HK-2 (cell line): Measurements from ENCODE around the gene RGS17.
"Not testable (repeated sequence)": the region's sequence is repeated elsewhere in the genome, so short reads cannot be mapped to it uniquely, and the experiment has no call there.

ENCODE experiments used
- DNase-seq: peaks from one replicate; pipeline ENCODE4 v3.0.0-alpha.2; 2018; ENCODE audit not compliant: unreplicated experiment

RGS17 gene

GRCh38 chr6:153032255-153032882 is 98.7 kb downstream of the RGS17 start:
- no peak for DNase-seq

DNA sequence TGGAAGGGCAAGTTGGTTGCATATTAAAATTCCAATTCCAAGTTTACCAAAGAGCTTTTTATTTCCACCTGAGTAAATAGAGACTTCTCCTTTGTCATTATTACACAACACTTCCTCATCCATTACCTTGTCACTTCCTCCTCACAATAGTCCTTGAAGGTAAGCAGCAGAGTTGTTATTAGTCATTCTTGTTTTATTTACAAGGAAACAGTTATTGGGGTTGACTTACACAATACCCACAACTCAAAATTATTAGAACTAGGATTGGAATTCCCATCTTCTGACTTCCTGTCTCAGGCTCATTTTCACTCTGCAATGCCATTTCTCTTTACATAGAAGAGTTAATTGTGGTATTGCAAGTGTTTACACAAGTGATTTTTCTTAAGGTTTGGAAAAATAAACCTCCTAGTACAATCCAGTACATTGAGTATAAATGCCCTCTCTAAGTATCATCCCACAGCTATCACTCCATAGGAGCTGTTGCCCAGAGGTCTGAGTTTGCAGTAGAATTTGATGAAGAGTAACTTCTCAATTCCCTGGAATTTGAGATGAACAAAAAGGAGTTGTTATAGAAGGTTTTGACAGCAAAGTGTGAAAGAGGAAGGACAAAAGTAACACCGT is 99.6 kb downstream of the RGS17 start:
- DNase-seq = no peak

GRCh38 chr6:153028963-153029362 is 102.1 kb downstream of the RGS17 start:
- no peak for DNase-seq

- DNase-seq = no peak
These were observed 102.8 kb downstream of the RGS17 start for GRCh38 chr6:153028286-153028685.

DNA sequence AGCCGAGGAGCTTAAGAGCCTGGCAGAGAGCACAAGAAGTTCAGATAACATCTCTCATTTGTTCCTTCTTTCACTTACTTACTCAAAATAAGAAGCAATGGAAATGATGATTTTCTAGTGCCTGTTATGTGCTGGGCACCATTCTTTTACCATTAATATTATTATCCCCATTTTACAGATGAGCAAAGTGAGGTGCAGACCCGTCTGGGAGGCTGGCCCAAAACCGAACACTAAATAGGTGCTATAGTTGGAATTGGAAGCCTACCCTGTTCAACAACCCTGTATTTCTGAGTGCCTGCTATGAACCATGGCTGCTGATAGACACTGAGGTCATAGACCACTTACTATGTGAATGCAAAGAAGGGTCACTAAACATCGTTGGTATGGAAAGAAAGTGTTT is 103.6 kb downstream of the RGS17 start:
- no peak for DNase-seq

DNA sequence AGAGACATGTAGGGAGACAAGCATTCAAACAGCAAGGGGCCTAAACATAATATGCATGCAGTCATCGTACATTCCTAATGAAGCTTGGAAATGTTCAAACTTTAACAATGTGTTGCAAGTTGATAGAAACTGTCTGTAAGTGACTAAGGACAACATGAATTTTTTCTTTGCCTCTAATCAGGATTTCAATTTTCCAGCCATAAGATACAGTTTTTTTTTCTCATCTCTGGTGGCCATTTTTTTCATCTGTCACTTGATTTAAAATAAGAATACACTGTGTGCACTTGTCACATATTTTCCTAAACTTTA is 106.4 kb downstream of the RGS17 start:
- no peak for DNase-seq

DNA sequence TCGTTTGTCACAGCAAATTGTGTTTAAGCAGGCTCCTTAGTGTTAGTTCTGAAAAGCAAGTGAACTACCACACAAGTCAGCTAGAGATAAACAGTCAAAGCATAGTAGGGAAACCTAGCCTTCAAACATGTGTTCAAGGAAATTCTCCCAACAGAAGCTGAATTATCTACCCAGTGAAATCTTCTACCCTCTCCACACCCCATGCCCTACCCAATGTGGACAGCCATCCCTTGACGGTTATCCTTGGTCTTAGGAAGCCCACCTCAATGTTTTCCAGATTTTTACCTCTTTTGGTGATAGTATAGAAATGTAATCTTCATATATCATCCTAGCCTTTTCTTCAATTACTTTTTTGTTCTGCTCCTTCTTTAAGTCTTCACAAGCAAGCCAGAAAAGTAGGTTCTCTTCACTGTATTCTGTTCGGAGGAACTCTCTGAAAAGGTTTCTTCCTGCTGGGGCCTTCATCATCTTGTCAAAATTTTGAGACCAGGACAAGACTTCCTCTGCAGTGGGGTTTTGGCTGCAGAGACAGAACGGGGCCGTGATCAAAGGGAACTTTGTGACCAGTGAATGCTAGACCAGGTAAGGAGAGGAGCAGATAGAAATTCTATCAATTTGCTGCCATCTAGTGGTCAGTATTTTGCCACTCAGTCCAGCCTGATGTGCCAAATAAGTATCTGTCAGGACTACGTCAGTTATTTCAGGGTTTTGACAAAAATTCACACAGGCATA is 106.9 kb downstream of the RGS17 start:
- peak; percentile 20 for DNase-seq

DNA sequence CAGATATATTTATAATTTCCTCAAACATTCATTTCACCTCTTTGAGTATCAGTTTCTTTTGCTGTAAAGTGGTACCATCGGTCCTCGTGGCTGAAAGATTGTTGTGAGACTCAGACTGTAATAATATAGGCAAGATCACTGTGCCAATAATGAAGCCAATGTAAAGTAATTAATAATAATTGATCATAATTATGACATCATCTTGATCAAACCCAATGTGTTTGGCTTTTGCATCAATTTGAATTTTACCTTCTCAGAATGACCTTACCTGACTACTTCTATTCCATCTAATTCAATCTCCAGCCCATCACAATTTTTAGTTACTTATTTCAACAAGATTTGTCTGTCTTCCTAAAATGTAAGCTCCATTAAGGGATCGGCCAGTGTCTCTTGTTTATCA is 112.7 kb downstream of the RGS17 start:
- no peak for DNase-seq

DNA sequence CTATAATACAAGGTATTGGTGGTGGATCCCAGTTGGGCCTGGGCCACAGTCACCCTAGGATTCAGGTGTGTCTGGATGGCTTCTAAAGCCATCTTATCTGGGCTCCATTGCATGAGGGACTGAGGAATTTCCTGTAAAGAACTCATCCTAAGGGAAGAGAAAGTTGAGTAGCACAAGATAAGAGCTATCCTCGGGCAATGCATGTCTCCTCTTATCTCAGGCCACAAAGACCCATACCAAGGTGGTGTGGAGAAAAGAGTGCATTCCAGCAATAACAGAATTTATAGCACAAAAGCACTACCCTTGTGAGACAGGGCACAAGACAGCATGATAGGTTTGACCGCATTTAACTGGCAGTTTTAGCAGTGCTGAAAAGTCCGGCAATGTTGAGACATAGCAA is 114.2 kb downstream of the RGS17 start:
- no peak for DNase-seq

- DNase-seq = no peak
These were observed 115.9 kb downstream of the RGS17 start for GRCh38 chr6:153015094-153015640.

DNA sequence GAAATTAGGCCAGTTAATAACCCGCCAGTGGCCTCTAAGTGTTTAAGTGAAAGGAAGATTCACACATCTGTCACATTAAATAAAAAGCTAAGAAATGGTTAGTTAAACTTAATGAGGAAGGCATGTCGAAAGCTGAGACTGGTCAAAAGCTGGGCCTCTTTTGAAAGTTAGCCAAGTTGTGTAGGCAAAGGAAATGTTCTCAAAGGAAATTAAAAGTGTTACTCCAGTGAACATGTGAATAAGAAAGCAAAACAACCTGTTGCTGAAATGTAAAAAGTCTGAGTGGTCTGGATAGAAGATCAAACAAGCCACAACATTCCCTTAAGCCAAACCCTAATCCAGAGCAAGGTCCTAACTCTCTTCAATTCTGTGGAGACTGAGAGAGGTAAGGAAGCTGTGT is 117.6 kb downstream of the RGS17 start:
- no peak for DNase-seq

DNA sequence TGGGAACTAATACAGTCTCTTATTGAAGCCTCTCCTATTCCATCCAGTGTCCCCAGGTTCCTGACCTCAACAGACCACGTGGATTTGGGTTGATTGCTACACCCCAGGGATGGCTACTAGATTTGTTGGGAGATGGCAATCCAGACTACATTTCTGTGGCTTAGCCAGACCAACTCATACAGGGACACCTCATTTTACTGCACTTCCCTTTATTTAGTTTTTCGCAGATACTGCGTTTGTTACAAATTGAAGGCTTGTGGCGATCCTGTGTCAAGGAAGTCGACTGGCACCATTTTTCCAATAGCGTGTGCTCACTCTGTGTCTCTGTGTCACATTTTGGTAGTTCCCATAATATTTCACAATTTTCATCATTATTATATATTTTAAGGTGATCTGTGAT is 118.2 kb downstream of the RGS17 start:
- no peak for DNase-seq

DNA sequence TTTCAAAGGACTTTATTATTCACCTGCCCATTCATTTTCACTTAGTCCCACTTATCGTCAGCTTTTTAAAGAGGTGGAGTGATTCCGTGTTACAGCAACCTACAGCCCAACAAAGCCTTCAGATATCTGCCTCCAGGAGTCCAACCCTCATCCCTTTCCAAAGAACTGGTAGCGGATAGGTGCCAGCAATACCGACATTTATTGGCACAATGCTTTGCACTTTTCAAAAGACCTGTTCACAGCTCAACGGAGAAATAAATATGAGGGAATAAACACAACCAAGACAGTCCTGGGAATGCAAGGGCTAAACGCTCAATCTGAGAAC is 127.8 kb downstream of the RGS17 start:
- DNase-seq = peak; percentile 25

DNA sequence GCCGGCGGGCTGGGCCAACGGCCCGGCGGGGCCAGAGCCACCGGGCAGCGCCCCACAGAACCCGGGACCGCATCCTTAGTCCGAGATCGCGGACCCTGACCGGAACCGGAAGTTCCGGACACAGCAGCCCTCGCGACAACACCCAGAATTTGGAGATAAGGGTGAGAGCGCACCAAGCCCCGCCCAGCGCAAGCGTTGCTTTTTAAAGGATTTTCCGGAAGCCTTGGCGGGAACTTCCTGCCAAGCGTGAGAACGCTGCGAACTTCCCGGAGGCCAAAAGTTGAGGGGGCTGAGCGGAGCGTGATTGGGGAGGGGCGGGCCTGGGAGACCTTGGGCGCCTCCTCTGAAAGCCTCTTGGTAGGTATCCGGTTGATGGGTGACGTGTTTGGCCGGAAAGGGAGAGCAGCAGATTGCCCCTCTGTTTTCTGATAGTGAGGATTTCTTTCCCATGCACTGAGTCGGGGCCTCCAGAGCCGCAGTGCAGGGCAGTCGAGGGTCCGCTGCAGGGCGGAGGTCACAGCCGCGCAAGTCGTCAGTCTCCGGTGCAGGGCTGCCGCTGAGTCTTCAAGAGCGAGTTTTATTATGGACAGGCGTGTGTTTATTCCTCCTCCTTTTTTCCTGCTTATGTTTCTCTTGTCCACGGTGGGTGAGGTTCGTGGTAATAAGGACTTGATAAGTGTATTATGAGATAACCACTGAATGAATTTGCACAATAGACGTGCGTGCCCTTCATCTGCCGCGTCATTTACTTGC is 128.3 kb downstream of the RGS17 start, which contains the start of gene MTRF1L:
Gene MTRF1L (minus strand): TSS at position 97 of the 753 bp plus-strand sequence. CDS start 24 bp downstream, at position 73.
- peak; percentile 96 for DNase-seq

DNA sequence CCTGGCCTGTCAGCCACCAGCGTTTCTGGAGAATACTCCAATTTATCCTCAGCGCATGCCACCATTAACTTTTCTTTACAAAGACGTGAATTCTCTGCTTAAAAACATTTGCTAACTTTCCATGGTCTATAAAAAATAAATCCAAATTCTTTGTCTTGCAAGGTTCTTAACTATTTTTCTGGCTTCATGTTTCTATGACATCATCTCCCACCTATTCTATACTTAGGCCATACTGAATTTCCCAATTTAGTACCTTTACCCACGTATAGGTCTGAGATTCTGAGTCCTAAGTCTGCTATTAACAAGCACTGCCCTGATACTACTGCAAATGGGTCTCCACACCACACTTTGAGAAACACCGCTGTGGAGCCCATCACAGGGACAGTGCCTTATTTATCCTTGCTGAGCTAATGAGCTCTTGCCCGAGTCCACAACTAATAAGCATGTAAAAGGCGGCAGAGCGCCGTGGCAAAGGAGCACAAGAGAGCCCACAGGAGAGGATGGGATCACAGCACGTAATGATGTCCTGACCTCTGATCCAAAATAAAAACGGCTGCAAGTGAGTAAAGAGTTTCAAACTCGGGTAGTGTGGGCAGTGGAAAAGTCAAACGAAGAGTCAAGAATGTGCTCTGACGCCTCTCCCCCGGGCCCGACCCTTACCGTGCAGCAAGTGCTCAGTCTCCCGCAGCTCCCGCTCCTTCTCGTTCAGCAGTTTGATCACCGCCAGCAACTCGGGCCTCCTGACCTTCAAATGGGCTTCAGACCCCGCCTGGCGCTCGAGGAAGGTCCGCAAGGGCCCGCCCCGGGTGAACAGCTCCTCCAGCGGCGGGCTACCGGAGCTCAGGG is 129.1 kb downstream of the RGS17 start:
- peak; percentile 44 for DNase-seq

DNA sequence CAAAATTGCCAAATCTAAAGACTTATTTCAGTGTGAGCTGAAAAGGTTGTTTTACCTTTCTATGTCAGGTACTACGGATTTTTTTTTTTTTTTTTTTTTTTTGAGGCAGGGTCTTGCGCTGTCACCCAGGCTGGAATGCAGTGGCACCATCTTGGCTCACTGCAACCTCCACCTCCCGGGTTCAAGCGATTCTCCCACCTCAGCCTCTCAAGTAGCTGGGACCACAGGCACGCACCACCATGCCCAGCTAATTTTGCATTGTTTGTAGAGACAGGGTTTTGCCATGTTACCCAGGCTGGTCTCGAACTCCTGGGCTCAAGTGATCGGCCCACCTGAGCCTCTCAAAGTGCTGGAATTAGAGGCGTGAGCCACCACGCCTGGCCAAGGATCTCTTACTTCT is 130.3 kb downstream of the RGS17 start:
- not testable (repeated sequence) for DNase-seq

DNA sequence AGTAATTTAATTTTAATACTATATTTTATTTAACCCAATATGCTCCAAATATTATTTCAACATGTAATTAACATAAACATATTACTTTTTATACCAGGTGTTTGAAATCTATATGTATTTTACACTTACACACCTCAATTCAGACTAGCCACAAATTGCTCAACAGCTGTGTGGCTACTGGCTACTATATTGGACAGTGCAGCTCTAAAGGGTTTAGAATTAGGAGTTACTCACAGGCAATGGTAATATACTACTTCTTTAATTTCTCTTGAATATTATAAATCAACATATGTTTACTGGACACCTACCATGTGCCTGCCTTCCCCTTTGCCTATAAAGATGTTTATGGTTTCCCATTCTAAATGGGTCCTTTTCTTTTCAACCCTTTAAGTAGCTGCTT is 130.8 kb downstream of the RGS17 start:
- DNase-seq = no peak

GRCh38 chr6:152999538-152999937 is 131.5 kb downstream of the RGS17 start:
- not testable (repeated sequence) for DNase-seq

DNA sequence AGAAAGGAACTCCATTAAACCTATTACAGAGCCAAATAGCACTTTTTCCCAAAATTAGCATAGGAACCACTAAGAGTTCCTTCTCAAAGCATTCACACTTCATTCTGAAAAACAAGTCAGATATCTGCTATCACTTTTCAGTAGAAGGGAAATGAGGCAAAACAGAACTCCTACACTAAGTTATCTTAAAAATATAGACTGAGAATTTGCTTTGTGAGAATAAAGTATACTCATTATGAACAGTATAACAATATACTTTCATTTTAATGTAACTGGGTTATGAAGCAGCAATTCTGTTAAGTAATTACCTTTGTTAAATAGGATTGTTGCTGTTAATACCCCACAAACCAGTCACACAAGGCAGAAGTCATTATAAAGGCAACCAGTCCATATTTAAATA is 137.2 kb downstream of the RGS17 start:
- DNase-seq = no peak

GRCh38 chr6:152993431-152993830 is 137.7 kb downstream of the RGS17 start:
- DNase-seq = no peak

- DNase-seq = no peak
These were observed 144.1 kb downstream of the RGS17 start for GRCh38 chr6:152986978-152987377.
